Panc1 (cell line): ENCODE data around the gene TMEM239.

ENCODE experiments used
- POLR2AphosphoS5 ChIP-seq: IDR thresholded peaks from 2 replicates; pipeline ENCODE4 v1.6.1; 2012; ENCODE audit warnings: mild to moderate bottlenecking, low read depth, low read length, moderate library complexity
- SIN3A ChIP-seq: IDR thresholded peaks from 2 replicates; pipeline ENCODE4 v1.6.1; 2012; ENCODE audit warnings: low read depth, mild to moderate bottlenecking, low read length, moderate library complexity, borderline replicate concordance; ENCODE audit not compliant: insufficient read depth
- TF ChIP-seq, protein P1 (sequence below): fragments of 450-650 bp; IDR thresholded peaks from 2 replicates; pipeline ENCODE4 v1.5.1; 2017; ENCODE audit warnings: mild to moderate bottlenecking

DNA sequence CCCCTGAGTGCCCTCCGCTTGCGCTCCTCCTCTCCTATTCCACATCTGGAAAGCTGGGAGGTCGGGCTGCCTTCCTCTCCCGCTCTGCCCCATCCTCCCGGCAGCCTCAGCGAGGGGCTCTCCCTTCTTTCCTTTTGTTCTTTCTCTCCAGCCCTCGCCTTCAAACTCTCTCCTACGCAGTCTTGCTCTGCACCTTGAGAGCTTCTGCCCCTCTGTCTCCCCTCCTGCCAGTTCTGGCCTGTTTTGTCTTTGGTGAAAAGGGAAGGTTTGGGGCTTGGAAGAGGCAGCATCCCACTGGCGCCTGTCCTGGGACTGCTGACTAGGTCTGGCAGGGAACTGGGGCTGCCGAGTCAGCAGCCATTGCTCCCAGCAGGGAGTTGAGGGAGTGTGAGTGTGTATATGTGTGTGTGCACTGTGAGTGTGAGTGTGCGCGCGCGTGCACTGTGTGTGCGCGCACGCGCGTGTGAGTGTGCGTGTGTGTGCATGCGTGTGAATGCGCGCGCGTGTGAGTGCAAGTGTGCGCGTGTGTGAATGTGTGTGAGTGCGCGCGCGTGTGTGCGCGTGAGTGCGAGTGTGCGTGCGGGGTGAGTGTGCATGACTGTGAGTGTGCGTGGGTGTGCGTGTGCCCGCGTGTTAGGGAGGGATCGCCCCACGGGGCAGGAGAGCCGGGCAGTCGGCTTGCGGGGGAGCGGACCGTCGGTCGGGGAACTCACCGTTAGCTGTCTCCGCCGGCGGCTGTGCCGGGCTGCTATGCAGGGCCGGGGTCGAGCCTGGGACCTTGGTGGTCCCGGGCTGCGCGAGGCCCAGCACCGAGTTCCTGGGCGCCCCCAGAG, 16.3 kb upstream of the TMEM239 start:
- TF ChIP-seq, protein P1, sequence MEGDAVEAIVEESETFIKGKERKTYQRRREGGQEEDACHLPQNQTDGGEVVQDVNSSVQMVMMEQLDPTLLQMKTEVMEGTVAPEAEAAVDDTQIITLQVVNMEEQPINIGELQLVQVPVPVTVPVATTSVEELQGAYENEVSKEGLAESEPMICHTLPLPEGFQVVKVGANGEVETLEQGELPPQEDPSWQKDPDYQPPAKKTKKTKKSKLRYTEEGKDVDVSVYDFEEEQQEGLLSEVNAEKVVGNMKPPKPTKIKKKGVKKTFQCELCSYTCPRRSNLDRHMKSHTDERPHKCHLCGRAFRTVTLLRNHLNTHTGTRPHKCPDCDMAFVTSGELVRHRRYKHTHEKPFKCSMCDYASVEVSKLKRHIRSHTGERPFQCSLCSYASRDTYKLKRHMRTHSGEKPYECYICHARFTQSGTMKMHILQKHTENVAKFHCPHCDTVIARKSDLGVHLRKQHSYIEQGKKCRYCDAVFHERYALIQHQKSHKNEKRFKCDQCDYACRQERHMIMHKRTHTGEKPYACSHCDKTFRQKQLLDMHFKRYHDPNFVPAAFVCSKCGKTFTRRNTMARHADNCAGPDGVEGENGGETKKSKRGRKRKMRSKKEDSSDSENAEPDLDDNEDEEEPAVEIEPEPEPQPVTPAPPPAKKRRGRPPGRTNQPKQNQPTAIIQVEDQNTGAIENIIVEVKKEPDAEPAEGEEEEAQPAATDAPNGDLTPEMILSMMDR = no peak
- TF ChIP-seq SIN3A (no peak), POLR2AphosphoS5 (no peak)
